Mesenchymal stem cell (in vitro differentiated cells and primary cell): Measurements from ENCODE around the gene GUCY1A1.

Experiments used
- DNase-seq: peaks from one replicate; pipeline ENCODE4 v3.0.0-alpha.2; 2013
- H2AFZ ChIP-seq: one replicate; pipeline ENCODE4 v1.6.1; 2013; ENCODE audit warnings: low read depth, mild to moderate bottlenecking, control low read depth, inconsistent platforms, low read length, moderate library complexity
- H2AK5ac ChIP-seq: 2 replicates; pipeline ENCODE4 v1.6.1; 2013; ENCODE audit warnings: low read length, moderate library complexity, mild to moderate bottlenecking, inconsistent platforms; ENCODE audit not compliant: severe bottlenecking
- H2BK120ac ChIP-seq: one replicate; pipeline ENCODE4 v1.6.1; 2013; ENCODE audit warnings: low read depth, mild to moderate bottlenecking, inconsistent platforms, low read length, moderate library complexity
- H2BK12ac ChIP-seq, 2 experiments: one replicate each; pipeline ENCODE4 v1.6.1; 2013; ENCODE audit warnings: inconsistent platforms in 2 of 2, low read length in 2 of 2, mild to moderate bottlenecking in 2 of 2, moderate library complexity in 2 of 2, control low read depth in 1 of 2
- H2BK15ac ChIP-seq: one replicate; pipeline ENCODE4 v1.6.1; 2013; ENCODE audit warnings: mild to moderate bottlenecking, low read depth, inconsistent platforms; ENCODE audit not compliant: poor library complexity, severe bottlenecking
- H2BK5ac ChIP-seq: 2 replicates; pipeline ENCODE4 v1.6.1; 2013; ENCODE audit warnings: low read depth, mild to moderate bottlenecking, low read length, control low read depth, inconsistent platforms; ENCODE audit not compliant: poor library complexity, severe bottlenecking
- H3K14ac ChIP-seq, 2 experiments: one replicate each; pipeline ENCODE4 v1.6.1; 2013; ENCODE audit warnings: inconsistent platforms in 2 of 2, low read length in 2 of 2, control low read depth in 1 of 2, mild to moderate bottlenecking in 1 of 2, moderate library complexity in 1 of 2
- H3K18ac ChIP-seq, 2 experiments: one replicate each; pipeline ENCODE4 v1.6.1; 2013; ENCODE audit warnings: inconsistent platforms in 2 of 2, low read length in 2 of 2, control low read depth in 1 of 2, low read depth in 1 of 2, mild to moderate bottlenecking in 1 of 2
- H3K23ac ChIP-seq, 2 experiments: one replicate each; pipeline ENCODE4 v1.6.1; 2013; ENCODE audit warnings: inconsistent platforms in 2 of 2, low read length in 2 of 2, mild to moderate bottlenecking in 2 of 2, moderate library complexity in 2 of 2, control low read depth in 1 of 2
- H3K27ac ChIP-seq: 2 replicates; pipeline ENCODE4 v1.5.1; 2013; ENCODE audit warnings: mild to moderate bottlenecking, moderate library complexity, low read length, control low read depth, inconsistent platforms; ENCODE audit not compliant: poor library complexity, severe bottlenecking
- H3K27me3 ChIP-seq, 2 experiments: 2 replicates each; pipeline versions ENCODE4 v1.6.1 to v1.7.0; 2013; ENCODE audit warnings: low read length in 2 of 2, mild to moderate bottlenecking in 2 of 2, moderate library complexity in 2 of 2, control low read depth in 1 of 2, inconsistent platforms in 1 of 2; ENCODE audit not compliant: control insufficient read depth in 1 of 2, insufficient read depth in 1 of 2
- H3K36me3 ChIP-seq, 2 experiments: 2 replicates each; pipeline versions ENCODE4 v1.6.1 to v1.7.0; 2013; ENCODE audit warnings: low read length in 2 of 2, control low read depth in 1 of 2, inconsistent platforms in 1 of 2, low read depth in 1 of 2, mild to moderate bottlenecking in 1 of 2; ENCODE audit not compliant: insufficient read depth in 2 of 2, control insufficient read depth in 1 of 2
- H3K4ac ChIP-seq, 2 experiments: one replicate each; pipeline ENCODE4 v1.6.1; 2013; ENCODE audit warnings: inconsistent platforms in 2 of 2, low read length in 2 of 2, mild to moderate bottlenecking in 2 of 2, moderate library complexity in 2 of 2, control low read depth in 1 of 2, low read depth in 1 of 2
- H3K4me1 ChIP-seq: 2 replicates; pipeline ENCODE4 v1.6.1; 2013; ENCODE audit warnings: low read depth, low read length, control low read depth; ENCODE audit not compliant: control insufficient read depth, insufficient read depth
- H3K4me2 ChIP-seq: 2 replicates; pipeline ENCODE4 v1.6.1; 2013; ENCODE audit warnings: low read length, mild to moderate bottlenecking, inconsistent platforms; ENCODE audit not compliant: poor library complexity, severe bottlenecking
- H3K4me3 ChIP-seq, 2 experiments: 2 replicates each; pipeline versions ENCODE4 v1.5.1 to v1.7.0; 2013; ENCODE audit warnings: low read length in 2 of 2, mild to moderate bottlenecking in 2 of 2, control low read depth in 1 of 2, low read depth in 1 of 2; ENCODE audit not compliant: insufficient read depth in 1 of 2
- H3K79me1 ChIP-seq: replicated peaks from 2 replicates; pipeline ENCODE4 v1.6.1; 2013; ENCODE audit warnings: mild to moderate bottlenecking, control low read depth, low read length, inconsistent platforms; ENCODE audit not compliant: poor library complexity, severe bottlenecking
- H3K9ac ChIP-seq: 2 replicates; pipeline ENCODE4 v1.7.0; 2013; ENCODE audit warnings: mild to moderate bottlenecking, low read length, moderate library complexity
- H3K9me3 ChIP-seq: 2 replicates; pipeline ENCODE4 v1.7.0; 2013; ENCODE audit warnings: mild to moderate bottlenecking, low read length; ENCODE audit not compliant: control insufficient read depth
- H4K8ac ChIP-seq: one replicate; pipeline ENCODE4 v1.6.1; 2013; ENCODE audit warnings: inconsistent platforms, mild to moderate bottlenecking, low read length, moderate library complexity
- H4K91ac ChIP-seq: one replicate; pipeline ENCODE4 v1.6.1; 2013; ENCODE audit warnings: mild to moderate bottlenecking, low read length, inconsistent platforms
- WGBS: methylation state at CpG from one replicate; pipeline ENCODE4 v1.1.7; 2013; ENCODE audit warnings: mixed read lengths; 5-methylcytosine and 5-hydroxymethylcytosine counted together

Gene GUCY1A1

GRCh38 chr4:155759372-155760252 is 93.0 kb downstream of the GUCY1A1 start:
- no peaks in the 10 kb centered on the region for H3K27me3 ChIP-seq
- WGBS = 3% methylated on average over 75 of the region's 77 CpGs

GRCh38 chr4:155761047-155761446 is 94.4 kb downstream of the GUCY1A1 start:
- Histone ChIP-seq H2AK5ac (no peak overlapping the region), H3K4ac (no peak overlapping the region), H3K23ac (no peak overlapping the region), H2BK120ac (no peak overlapping the region), H3K27me3 (no peaks in the 10 kb centered on the region), H3K18ac (no peak overlapping the region), H4K91ac (no peak overlapping the region), H3K9ac (no peak overlapping the region), H4K8ac (no peak overlapping the region), H3K79me1 (peaks cover 10% of the 10 kb centered on the region), H2BK12ac (no peak overlapping the region), H3K4me1 (peaks cover 8% of the 10 kb centered on the region), H3K9me3 (no peaks in the 10 kb centered on the region), H3K36me3 (no peaks in the 10 kb centered on the region), H2BK15ac (no peak overlapping the region), H3K27ac (no peak overlapping the region), H3K14ac (no peak overlapping the region), H3K4me2 (no peak overlapping the region), H2BK5ac (no peak overlapping the region), H2AFZ (no peak overlapping the region), H3K4me3 (no peak overlapping the region)
- DNase-seq = no peak
- 80% methylated on average over 1 of the region's 3 CpGs for WGBS

More at GRCh38 chr4:155759372-155760252, 93.0 kb downstream of the GUCY1A1 start:
- H2BK12ac ChIP-seq = peak overlapping the region; percentile 83 to 89
- H3K9ac ChIP-seq = peak overlapping the region; percentile 79
- peak overlapping the region; percentile 85 for H3K4me2 ChIP-seq
- peak; percentile 47 for DNase-seq
- peaks cover 7% of the 10 kb centered on the region for H3K79me1 ChIP-seq
- peak overlapping the region in 1 of 2 experiments; percentile 43 for H3K4ac ChIP-seq
- no peaks in the 10 kb centered on the region for H3K36me3 ChIP-seq
- no peak overlapping the region for H3K27ac ChIP-seq
- H2AFZ ChIP-seq = peak overlapping the region; percentile 86
- H3K4me3 ChIP-seq = peak overlapping the region; percentile 84 to 87
- peak overlapping the region in 1 of 2 experiments; percentile 72 for H3K14ac ChIP-seq
- H3K18ac ChIP-seq = peak overlapping the region in 1 of 2 experiments; percentile 82
- peak overlapping the region in 1 of 2 experiments; percentile 64 for H3K23ac ChIP-seq
- H2BK120ac ChIP-seq = no peak overlapping the region
- peak overlapping the region; percentile 90 for H2BK15ac ChIP-seq
- no peak overlapping the region for H4K91ac ChIP-seq
- peak overlapping the region; percentile 65 for H2AK5ac ChIP-seq
- H3K4me1 ChIP-seq = peaks cover 8% of the 10 kb centered on the region
- no peaks in the 10 kb centered on the region for H3K9me3 ChIP-seq
- peak overlapping the region; percentile 76 for H2BK5ac ChIP-seq
- peak overlapping the region; percentile 27 for H4K8ac ChIP-seq

- no peak for DNase-seq
- Histone ChIP-seq H3K23ac (no peak overlapping the region), H2BK15ac (no peak overlapping the region), H2AK5ac (no peak overlapping the region), H3K9ac (no peak overlapping the region), H4K91ac (no peak overlapping the region), H3K18ac (no peak overlapping the region), H3K4ac (peak overlapping the region in 1 of 2 experiments; percentile 26), H4K8ac (no peak overlapping the region), H3K27me3 (no peaks in the 10 kb centered on the region), H2AFZ (no peak overlapping the region), H3K4me3 (no peak overlapping the region), H3K27ac (peak overlapping the region; percentile 21), H3K9me3 (no peaks in the 10 kb centered on the region), H3K4me1 (peaks cover 8% of the 10 kb centered on the region), H2BK120ac (no peak overlapping the region), H3K36me3 (peaks cover 0 to 2% of the 10 kb centered on the region in 2 experiments), H3K4me2 (peak overlapping the region; percentile 21), H2BK12ac (peak overlapping the region in 1 of 2 experiments; percentile 31), H2BK5ac (no peak overlapping the region), H3K79me1 (peaks cover 10% of the 10 kb centered on the region), H3K14ac (no peak overlapping the region)
Measured at GRCh38 chr4:155761916-155762315, 95.3 kb downstream of the GUCY1A1 start.

- H3K4me3 ChIP-seq = no peak overlapping the region
- H3K4me2 ChIP-seq = no peak overlapping the region
- peaks cover 10% of the 10 kb centered on the region for H3K79me1 ChIP-seq
- no peak overlapping the region for H3K18ac ChIP-seq
- H4K8ac ChIP-seq = no peak overlapping the region
- no peaks in the 10 kb centered on the region for H3K9me3 ChIP-seq
- H2AK5ac ChIP-seq = no peak overlapping the region
- no peak overlapping the region for H4K91ac ChIP-seq
- H3K27ac ChIP-seq = no peak overlapping the region
- no peak overlapping the region for H3K4ac ChIP-seq
- H3K4me1 ChIP-seq = peaks cover 8% of the 10 kb centered on the region
- H3K27me3 ChIP-seq = no peaks in the 10 kb centered on the region
- H3K9ac ChIP-seq = no peak overlapping the region
- no peak overlapping the region for H2BK15ac ChIP-seq
- H2AFZ ChIP-seq = no peak overlapping the region
- DNase-seq = no peak
- H2BK12ac ChIP-seq = no peak overlapping the region
- no peak overlapping the region for H2BK120ac ChIP-seq
- no peak overlapping the region for H2BK5ac ChIP-seq
- H3K23ac ChIP-seq = no peak overlapping the region
- H3K36me3 ChIP-seq = peaks cover 0 to 2% of the 10 kb centered on the region in 2 experiments
- H3K14ac ChIP-seq = no peak overlapping the region
Measured at GRCh38 chr4:155762334-155762733, 95.7 kb downstream of the GUCY1A1 start.
